T-cell (primary cell): ENCODE results near the gene MFSD2B. TPM values are rescaled to one million over a fixed set of nuclear protein-coding genes. Genes with fewer than 3 reads are reported as not detected.
"Not testable (repeated sequence)": the region's sequence is repeated elsewhere in the genome, so short reads cannot be mapped to it uniquely, and the experiment has no call there.

ENCODE experiments used
- ATAC-seq, 4 experiments: fragments of 200-7000 bp in 3 of 4; fragments of 150-1000 bp in 1 of 4; cut with Tn5 transposase; replicated peaks in 1 of 4; 1 replicate in 3 of 4; 2 replicates in 1 of 4; pipeline ENCODE4 v1.10.0; 2021; ENCODE audit warnings: moderate library complexity in 3 of 4, mild to moderate bottlenecking in 2 of 4, moderate number of reproducible peaks in 1 of 4
- CTCF ChIA-PET, 2 donors: fragments of 300-600 bp; sonication (Branson Sonifier 250); formaldehyde crosslinking; loops; one replicate each; lab custom pipeline; 2022; ENCODE audit warnings: antibody characterized with exemption in 2 of 2; lab: Charles Lee
- POLR2A ChIA-PET, 2 donors: fragments of 300-600 bp; sonication (Branson Sonifier 250); formaldehyde crosslinking; loops; one replicate each; lab custom pipeline; 2022; ENCODE audit warnings: antibody characterized with exemption in 2 of 2; lab: Charles Lee
- DNase-seq, 35 experiments: peaks; one replicate each; pipeline versions ENCODE4 v3.0.0 to v3.0.0-alpha.2; 2013 to 2023
- H3K27ac ChIP-seq: one replicate; pipeline ENCODE4 v1.5.1; 2013; ENCODE audit warnings: low read length
- H3K27me3 ChIP-seq, 2 experiments: replicated peaks in 1 of 2; 1 replicate in 1 of 2; 2 replicates in 1 of 2; pipeline versions ENCODE4 v1.6.1 to v1.7.0; 2013; ENCODE audit warnings: low read length in 1 of 2, mixed read lengths in 1 of 2; ENCODE audit not compliant: control insufficient read depth in 2 of 2, insufficient read depth in 2 of 2; ENCODE audit errors: extremely low read depth in 1 of 2
- H3K36me3 ChIP-seq, 2 donors: 1 replicate in 1 of 2; 2 replicates in 1 of 2; pipeline versions ENCODE4 v1.6.1 to v1.7.0; 2013; ENCODE audit warnings: low read length in 1 of 2; ENCODE audit not compliant: control insufficient read depth in 2 of 2, insufficient read depth in 1 of 2; ENCODE audit errors: extremely low read depth in 1 of 2
- H3K4me1 ChIP-seq, 2 experiments: 1 replicate in 1 of 2; 2 replicates in 1 of 2; pipeline versions ENCODE4 v1.6.1 to v1.7.0; 2013; ENCODE audit warnings: low read length in 2 of 2, mixed read lengths in 1 of 2; ENCODE audit not compliant: insufficient read depth in 2 of 2, control insufficient read depth in 1 of 2; ENCODE audit errors: extremely low read depth in 1 of 2
- H3K4me3 ChIP-seq, 2 donors: 1 replicate in 1 of 2; 2 replicates in 1 of 2; pipeline versions ENCODE4 v1.5.1 to v1.7.0; 2013; ENCODE audit warnings: mild to moderate bottlenecking in 2 of 2, low read length in 1 of 2, moderate library complexity in 1 of 2; ENCODE audit not compliant: control insufficient read depth in 1 of 2; ENCODE audit errors: extremely low read depth in 1 of 2
- H3K9me3 ChIP-seq: 2 replicates; pipeline ENCODE4 v1.7.0; 2013
- H3K27ac Mint-ChIP-seq, 2 donors: one replicate each; pipeline ENCODE4 v1.8.0; 2020 to 2021; ENCODE audit warnings: mild to moderate bottlenecking in 2 of 2, mixed read lengths in 2 of 2
- H3K27me3 Mint-ChIP-seq, 2 donors: one replicate each; pipeline ENCODE4 v1.8.0; 2021 to 2022; ENCODE audit warnings: mixed read lengths in 2 of 2
- H3K36me3 Mint-ChIP-seq: one replicate; pipeline ENCODE4 v1.8.0; 2021; ENCODE audit warnings: mixed read lengths
- H3K4me1 Mint-ChIP-seq, 3 donors: one replicate each; pipeline ENCODE4 v1.8.0; 2020 to 2022; ENCODE audit warnings: mixed read lengths in 3 of 3, mild to moderate bottlenecking in 1 of 3
- H3K4me3 Mint-ChIP-seq, 3 donors: one replicate each; pipeline ENCODE4 v1.8.0; 2020 to 2022; ENCODE audit warnings: mild to moderate bottlenecking in 3 of 3, mixed read lengths in 3 of 3, moderate library complexity in 3 of 3
- H3K9me3 Mint-ChIP-seq, 3 donors: one replicate each; pipeline ENCODE4 v1.8.0; 2020 to 2022; ENCODE audit warnings: mixed read lengths in 3 of 3
- WGBS: methylation state at CpG from one replicate; pipeline ENCODE4 v1.1.5; 2013; ENCODE audit warnings: missing lambda C conversion rate; ENCODE audit not compliant: insufficient coverage; 5-methylcytosine and 5-hydroxymethylcytosine counted together
- total RNA-seq, 35 experiments: library from RNA in 6 of 35; stranded (reverse) in 6 of 35; fragments of 120-200 nt in 1 of 35; gene quantifications; one replicate each; pipeline versions ENCODE4 v1.2.1 to v1.2.4 and lab custom pipeline; 2013 to 2026

MFSD2B gene
- total RNA-seq, 5 donors from 2014 or later (not counting 1 experiment from before 2014, with no cell fraction given) = 0.19 to 0.29 (median 0.21) TPM; not detected in 2

DNA sequence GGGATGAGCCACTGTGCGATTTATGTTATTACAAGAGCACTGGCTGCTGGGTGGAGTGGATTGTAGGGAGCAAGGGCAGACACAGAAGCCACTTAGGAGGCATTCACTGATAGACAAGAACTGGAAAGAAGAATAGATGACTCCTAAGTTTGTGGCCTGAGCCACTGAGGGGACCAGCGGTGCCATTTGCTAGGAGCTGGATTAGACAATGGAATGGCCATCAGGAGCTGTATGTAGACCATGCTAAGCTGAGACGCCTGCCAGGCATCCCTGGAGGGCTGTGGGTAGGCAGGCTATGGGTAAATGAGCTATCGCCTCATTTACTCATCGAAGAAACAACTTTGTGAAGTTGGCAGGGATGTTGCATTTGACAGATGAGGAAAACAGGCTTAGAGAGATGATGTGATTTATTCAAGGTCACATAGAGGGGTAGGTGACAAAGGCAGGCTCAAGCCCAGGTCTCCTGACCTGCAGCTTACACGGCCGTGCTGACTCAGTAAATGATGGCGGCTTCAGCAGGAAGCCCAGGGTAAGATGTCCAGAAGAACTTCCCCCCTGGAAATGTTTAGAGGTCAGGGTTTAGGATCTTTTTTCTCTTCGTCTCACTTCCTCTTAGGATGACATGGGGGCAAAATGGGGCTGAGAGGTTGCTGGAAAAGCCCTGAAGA, 2.8 kb downstream of the MFSD2B start:
- no peak for DNase-seq
- Histone ChIP-seq H3K27me3 (peaks cover 3 to 43% of the 10 kb centered on the region in 2 experiments), H3K36me3 (no peaks in the 10 kb centered on the region), H3K27ac (no peak overlapping the region), H3K9me3 (no peaks in the 10 kb centered on the region), H3K4me3 (no peak overlapping the region), H3K4me1 (peaks cover 2 to 15% of the 10 kb centered on the region in 2 experiments)
- 87% methylated on average over 6 of the region's 9 CpGs for WGBS
- no peaks in the 10 kb centered on the region for H3K9me3 Mint-ChIP-seq
- H3K4me3 Mint-ChIP-seq = no peak overlapping the region
- H3K36me3 Mint-ChIP-seq = no peaks in the 10 kb centered on the region
- H3K27me3 Mint-ChIP-seq = peaks cover 21 to 40% of the 10 kb centered on the region in 2 donors
- ChIA-PET CTCF (no interaction called here), POLR2A (no interaction called here)
- no peak overlapping the region for H3K27ac Mint-ChIP-seq
- peaks cover 0 to 9% (median 3%) of the 10 kb centered on the region in 3 donors for H3K4me1 Mint-ChIP-seq
- ATAC-seq = no peak

DNA sequence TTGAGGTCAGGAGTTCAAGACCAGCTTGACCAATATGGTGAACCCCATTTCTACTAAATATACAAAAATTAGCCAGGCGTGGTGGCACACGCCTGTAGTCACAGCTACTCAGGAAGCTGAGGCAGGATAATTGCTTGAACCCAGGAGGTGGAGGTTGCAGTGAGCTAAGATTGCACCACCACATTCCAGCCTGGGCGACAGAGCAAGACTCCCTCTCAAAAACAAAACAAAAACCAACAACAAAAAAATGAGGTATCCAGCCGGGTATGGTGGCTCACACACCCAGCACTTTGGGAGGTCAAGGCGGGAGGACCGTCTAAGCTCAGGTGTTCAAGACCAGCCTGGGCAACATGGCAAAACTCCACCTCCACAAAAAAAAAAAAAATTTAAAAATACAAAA, 5.0 kb downstream of the MFSD2B start:
- H3K27me3 Mint-ChIP-seq = peaks cover 14 to 25% of the 10 kb centered on the region in 2 donors
- H3K27me3 ChIP-seq = peaks cover 0 to 32% of the 10 kb centered on the region in 2 experiments
- H3K4me1 Mint-ChIP-seq, ATAC-seq, H3K4me3 Mint-ChIP-seq, H3K4me1 ChIP-seq, POLR2A ChIA-PET, H3K9me3 ChIP-seq, H3K4me3 ChIP-seq, H3K9me3 Mint-ChIP-seq, H3K27ac ChIP-seq, H3K36me3 ChIP-seq, H3K27ac Mint-ChIP-seq, DNase-seq, H3K36me3 Mint-ChIP-seq: not testable (repeated sequence)
- CTCF ChIA-PET = interaction anchor here in 1 of 2 donors (1.4 kb wide), 1 partner anchor 12 kb away, joined by 3 read pairs; no protein-coding TSS in a partner anchor
- WGBS = no CpG with 5 or more reads among the region's 6 CpGs

GRCh38 chr2:24015562-24016375, 5.9 kb downstream of the MFSD2B start:
- CTCF ChIA-PET = interaction anchor here in 1 of 2 donors (1.4 kb wide), 1 partner anchor 13 kb away, joined by 3 read pairs; no protein-coding TSS in a partner anchor

DNA sequence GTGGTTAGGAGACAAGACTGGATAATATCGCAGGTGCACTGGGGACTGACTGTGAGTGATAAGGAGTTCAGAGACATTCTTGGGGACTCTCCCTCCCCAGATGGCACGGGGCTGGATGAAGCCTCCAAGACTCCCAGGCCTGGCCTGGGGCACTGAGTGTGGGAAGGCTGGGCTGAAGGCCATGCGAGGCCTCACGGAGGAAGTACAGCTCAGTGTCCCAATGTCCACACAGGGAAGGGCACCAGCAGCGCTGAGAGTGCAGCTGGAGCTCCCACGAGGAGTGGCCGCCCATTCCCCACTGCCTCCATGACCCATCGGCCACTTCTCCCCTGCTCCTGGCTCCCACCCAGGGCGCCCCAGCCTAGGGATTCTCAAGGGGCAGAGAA, 6.5 kb downstream of the MFSD2B start:
- ATAC-seq (no peak), DNase-seq (no peak)
- Histone ChIP-seq H3K27me3 (peaks cover 0 to 21% of the 10 kb centered on the region in 2 experiments), H3K4me3 (no peak overlapping the region), H3K36me3 (no peaks in the 10 kb centered on the region), H3K4me1 (no peaks in the 10 kb centered on the region), H3K27ac (no peak overlapping the region), H3K9me3 (no peaks in the 10 kb centered on the region)
- Mint-ChIP-seq H3K4me1 (peaks cover 0 to under 1% (median under 1%) of the 10 kb centered on the region in 3 donors), H3K27me3 (peaks cover 10 to 17% of the 10 kb centered on the region in 2 donors), H3K27ac (no peak overlapping the region), H3K9me3 (no peaks in the 10 kb centered on the region), H3K4me3 (no peak overlapping the region), H3K36me3 (no peaks in the 10 kb centered on the region)
- ChIA-PET CTCF (no interaction called here), POLR2A (no interaction called here)
- WGBS = 94% methylated on average over 5 of the region's 9 CpGs

More at GRCh38 chr2:24015562-24016375, 5.9 kb downstream of the MFSD2B start:
- peaks cover 0 to under 1% of the 10 kb centered on the region in 2 experiments for H3K4me1 ChIP-seq
- H3K36me3 Mint-ChIP-seq = no peaks in the 10 kb centered on the region
- H3K27me3 ChIP-seq = peaks cover 0 to 24% of the 10 kb centered on the region in 2 experiments
- DNase-seq = no peak
- H3K9me3 Mint-ChIP-seq = no peaks in the 10 kb centered on the region
- ATAC-seq = no peak
- 93% methylated on average over 8 of the region's 11 CpGs for WGBS
- no peak overlapping the region for H3K27ac ChIP-seq
- H3K4me3 ChIP-seq = no peak overlapping the region
- H3K27me3 Mint-ChIP-seq = peaks cover 14 to 23% of the 10 kb centered on the region in 2 donors
- no peak overlapping the region for H3K4me3 Mint-ChIP-seq
- POLR2A ChIA-PET = no interaction called here
- H3K27ac Mint-ChIP-seq = no peak overlapping the region
- H3K36me3 ChIP-seq = no peaks in the 10 kb centered on the region
- peaks cover 0 to 4% (median 3%) of the 10 kb centered on the region in 3 donors for H3K4me1 Mint-ChIP-seq
- no peaks in the 10 kb centered on the region for H3K9me3 ChIP-seq

DNA sequence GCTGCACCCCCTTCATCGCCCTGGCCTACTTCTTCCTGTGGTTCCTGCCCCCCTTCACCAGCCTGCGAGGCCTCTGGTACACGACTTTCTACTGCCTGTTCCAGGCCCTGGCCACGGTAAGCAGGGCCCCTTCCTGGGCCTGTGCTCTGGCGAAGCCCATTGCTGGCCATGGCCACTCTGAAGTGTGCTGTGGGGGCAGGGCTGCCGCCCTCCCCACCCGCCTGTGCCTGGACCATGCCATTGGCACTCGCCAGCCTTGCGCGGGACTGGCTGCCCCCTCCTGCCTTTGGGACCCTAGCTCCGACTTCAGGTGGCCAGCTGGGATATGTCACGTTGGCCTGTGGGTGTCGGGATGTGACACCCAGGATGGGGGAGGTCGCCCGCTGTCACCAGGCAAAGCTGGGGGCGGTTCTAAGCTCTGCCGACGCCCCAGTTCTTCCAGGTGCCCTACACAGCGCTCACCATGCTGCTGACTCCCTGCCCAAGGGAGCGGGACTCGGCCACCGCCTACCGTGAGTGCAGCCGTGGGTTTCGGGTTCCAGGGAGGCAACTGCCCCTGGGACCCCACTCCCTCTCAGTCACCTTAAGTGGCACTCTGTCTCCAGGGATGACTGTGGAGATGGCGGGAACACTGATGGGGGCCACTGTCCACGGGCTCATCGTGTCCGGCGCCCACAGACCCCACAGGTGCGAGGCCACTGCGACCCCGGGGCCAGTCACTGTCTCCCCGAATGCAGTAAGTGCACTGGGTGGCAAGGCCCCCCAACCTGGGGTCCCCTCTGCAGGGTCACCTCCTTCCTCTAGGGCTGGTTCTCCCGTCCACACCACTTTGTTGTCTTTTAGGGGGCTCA, 7.2 kb downstream of the MFSD2B start:
- WGBS = 86% methylated on average over 31 of the region's 35 CpGs
- Mint-ChIP-seq H3K4me3 (no peak overlapping the region), H3K9me3 (no peaks in the 10 kb centered on the region), H3K27ac (no peak overlapping the region), H3K27me3 (peaks cover 4 to 10% of the 10 kb centered on the region in 2 donors), H3K4me1 (no peaks in the 10 kb centered on the region), H3K36me3 (peaks cover 3% of the 10 kb centered on the region)
- ChIA-PET POLR2A (no interaction called here), CTCF (no interaction called here)
- no peaks in the 10 kb centered on the region for H3K9me3 ChIP-seq
- no peak for DNase-seq
- H3K27me3 ChIP-seq = peaks cover 0 to 18% of the 10 kb centered on the region in 2 experiments
- no peak overlapping the region for H3K4me3 ChIP-seq
- peak in 1 of 4 experiments; percentile 17 for ATAC-seq
- H3K4me1 ChIP-seq = no peaks in the 10 kb centered on the region
- H3K27ac ChIP-seq = no peak overlapping the region
- no peaks in the 10 kb centered on the region for H3K36me3 ChIP-seq

- H3K27me3 Mint-ChIP-seq = peaks cover under 1 to 7% of the 10 kb centered on the region in 2 donors
- ChIA-PET POLR2A (no interaction called here), CTCF (no interaction called here)
- H3K9me3 ChIP-seq = no peaks in the 10 kb centered on the region
- no peak overlapping the region for H3K4me3 ChIP-seq
- 100% methylated on average over 2 of the region's 8 CpGs for WGBS
- no peak for DNase-seq
- H3K4me1 ChIP-seq = no peaks in the 10 kb centered on the region
- peaks cover 0 to 3% of the 10 kb centered on the region in 2 donors for H3K36me3 ChIP-seq
- no peak overlapping the region for H3K27ac Mint-ChIP-seq
- H3K27me3 ChIP-seq = peaks cover 0 to 14% of the 10 kb centered on the region in 2 experiments
- H3K4me3 Mint-ChIP-seq = no peak overlapping the region
- H3K4me1 Mint-ChIP-seq = no peaks in the 10 kb centered on the region
- no peaks in the 10 kb centered on the region for H3K9me3 Mint-ChIP-seq
- no peak for ATAC-seq
- H3K27ac ChIP-seq = no peak overlapping the region
- H3K36me3 Mint-ChIP-seq = peaks cover 9% of the 10 kb centered on the region
These were observed 7.8 kb downstream of the MFSD2B start for GRCh38 chr2:24017711-24018110.
